Measurements from ENCODE around the gene FHL3.

FHL3 gene

GRCh38 chr1:38005195-38006007, at the start of gene FHL3:
FHL3 (minus strand) TSS chr1:38005514; CDS start chr1:37999412, 6,102 bp downstream.
- H3K27me3 Mint-ChIP-seq = peaks cover 19% of the 10 kb centered on the region
- no peak within 1 kb of the TSS for H3K27ac Mint-ChIP-seq
- H3K4me3 Mint-ChIP-seq = peak within 1 kb of the TSS; percentile 52
- ATAC-seq = peak; percentile 55
- H3K36me3 Mint-ChIP-seq = no peaks in the 10 kb centered on the region
- no peaks in the 10 kb centered on the region for H3K9me3 Mint-ChIP-seq
- H3K4me1 Mint-ChIP-seq = peaks cover 8% of the 10 kb centered on the region

- Mint-ChIP-seq H3K4me3 (no peak overlapping the region), H3K4me1 (peaks cover 45% of the 10 kb centered on the region), H3K36me3 (no peaks in the 10 kb centered on the region), H3K27ac (peak overlapping the region; percentile 16), H3K9me3 (no peaks in the 10 kb centered on the region), H3K27me3 (no peaks in the 10 kb centered on the region)
- ATAC-seq = no peak
Measured at GRCh38 chr1:38053416-38054091, 48.2 kb upstream of the FHL3 start.

- peak; percentile 92 for ATAC-seq
- Mint-ChIP-seq H3K36me3 (no peaks in the 10 kb centered on the region), H3K4me3 (peak overlapping the region; percentile 2), H3K27me3 (no peaks in the 10 kb centered on the region), H3K4me1 (peaks cover 50% of the 10 kb centered on the region), H3K27ac (peak overlapping the region; percentile 16), H3K9me3 (no peaks in the 10 kb centered on the region)
Measured at GRCh38 chr1:38052750-38053415, 47.6 kb upstream of the FHL3 start.

- H3K4me3 Mint-ChIP-seq = no peak overlapping the region
- no peaks in the 10 kb centered on the region for H3K27me3 Mint-ChIP-seq
- H3K36me3 Mint-ChIP-seq = no peaks in the 10 kb centered on the region
- ATAC-seq = no peak
- no peaks in the 10 kb centered on the region for H3K9me3 Mint-ChIP-seq
- no peak overlapping the region for H3K27ac Mint-ChIP-seq
- H3K4me1 Mint-ChIP-seq = peaks cover 58% of the 10 kb centered on the region
Measured at GRCh38 chr1:38051079-38051543, 45.8 kb upstream of the FHL3 start.

- Mint-ChIP-seq H3K4me1 (peaks cover 58% of the 10 kb centered on the region), H3K27me3 (no peaks in the 10 kb centered on the region), H3K27ac (no peak overlapping the region), H3K9me3 (no peaks in the 10 kb centered on the region), H3K4me3 (no peak overlapping the region), H3K36me3 (no peaks in the 10 kb centered on the region)
- no peak for ATAC-seq
Measured at GRCh38 chr1:38050397-38051078, 45.2 kb upstream of the FHL3 start.

GRCh38 chr1:38047603-38048141, 42.4 kb upstream of the FHL3 start:
- Mint-ChIP-seq H3K4me1 (peaks cover 59% of the 10 kb centered on the region), H3K27ac (peak overlapping the region; percentile 18), H3K4me3 (peak overlapping the region; percentile 85), H3K9me3 (no peaks in the 10 kb centered on the region), H3K36me3 (no peaks in the 10 kb centered on the region), H3K27me3 (peaks cover 24% of the 10 kb centered on the region)
- no peak for ATAC-seq

- peak; percentile 89 for ATAC-seq
- Mint-ChIP-seq H3K9me3 (no peaks in the 10 kb centered on the region), H3K27me3 (peaks cover 31% of the 10 kb centered on the region), H3K36me3 (no peaks in the 10 kb centered on the region), H3K4me1 (peaks cover 53% of the 10 kb centered on the region), H3K27ac (peak overlapping the region; percentile 18), H3K4me3 (peak overlapping the region; percentile 85)
Measured at GRCh38 chr1:38046884-38047602, 41.7 kb upstream of the FHL3 start.

- no peaks in the 10 kb centered on the region for H3K9me3 Mint-ChIP-seq
- H3K4me1 Mint-ChIP-seq = peaks cover 46% of the 10 kb centered on the region
- peak; percentile 11 for ATAC-seq
- peak within 1 kb of the TSS; percentile 18 for H3K27ac Mint-ChIP-seq
- peak within 1 kb of the TSS; percentile 85 for H3K4me3 Mint-ChIP-seq
- peaks cover 37% of the 10 kb centered on the region for H3K27me3 Mint-ChIP-seq
- no peaks in the 10 kb centered on the region for H3K36me3 Mint-ChIP-seq
Measured at GRCh38 chr1:38046333-38046883, 41.1 kb upstream of the FHL3 start, which contains the start of gene POU3F1. POU3F1 (minus strand) TSS chr1:38046793; CDS start chr1:38046743, 50 bp downstream.

GRCh38 chr1:38045401-38046332, 40.4 kb upstream of the FHL3 start:
- ATAC-seq = peak; percentile 1
- no peak overlapping the region for H3K27ac Mint-ChIP-seq
- H3K4me3 Mint-ChIP-seq = peak overlapping the region; percentile 41
- H3K36me3 Mint-ChIP-seq = no peaks in the 10 kb centered on the region
- H3K4me1 Mint-ChIP-seq = peaks cover 39% of the 10 kb centered on the region
- H3K27me3 Mint-ChIP-seq = peaks cover 40% of the 10 kb centered on the region
- H3K9me3 Mint-ChIP-seq = no peaks in the 10 kb centered on the region

GRCh38 chr1:38044221-38045215, 39.2 kb upstream of the FHL3 start:
- Mint-ChIP-seq H3K27ac (peak overlapping the region; percentile 50), H3K9me3 (no peaks in the 10 kb centered on the region), H3K27me3 (peaks cover 52% of the 10 kb centered on the region), H3K4me3 (peak overlapping the region; percentile 81), H3K36me3 (no peaks in the 10 kb centered on the region), H3K4me1 (peaks cover 29% of the 10 kb centered on the region)
- ATAC-seq = no peak

- Mint-ChIP-seq H3K4me1 (peaks cover 28% of the 10 kb centered on the region), H3K36me3 (no peaks in the 10 kb centered on the region), H3K9me3 (no peaks in the 10 kb centered on the region), H3K27ac (no peak overlapping the region), H3K4me3 (peak overlapping the region; percentile 4), H3K27me3 (peaks cover 63% of the 10 kb centered on the region)
- no peak for ATAC-seq
Measured at GRCh38 chr1:38043036-38043747, 37.9 kb upstream of the FHL3 start.
